ENCODE measurements around the gene KIAA0319L. TPM values are rescaled to one million over a fixed set of nuclear protein-coding genes. Genes with fewer than 3 reads are reported as not detected.

The KIAA0319L gene
- total and polyA plus RNA-seq, 2 donors (not counting 3 experiments of a cell fraction or from before 2014, with no cell fraction given): 31.4 to 43.4 TPM

- H3K79me2 ChIP-seq (ENCODE audit: control insufficient read depth, insufficient read depth, low read length): no peaks in the 10 kb centered on the region
- dilution Hi-C loops (cut with MboI; ENCODE audit: extremely low pct_ligation_motif_present, low sequenced_read_pairs) (no loop called here), intact Hi-C loops (cut with micrococcal nuclease) (loop anchor here (1.0 kb wide), 1 partner anchor 242 kb away; no protein-coding TSS in a partner anchor)
- FAIRE-seq (no peak), DNase-seq (ENCODE audit: low read depth, low spot score) (no peak)
- no TSS peak for BruUV-seq (replicated peaks)
- peaks cover 0 to 17% of the 10 kb centered on the region in 2 experiments for H3K36me3 ChIP-seq (ENCODE audit: control insufficient read depth in 2 of 2, extremely low read depth in 1 of 2, insufficient read depth in 2 of 2, low read length in 2 of 2)
- H3K9ac ChIP-seq (replicated peaks; ENCODE audit: extremely low read depth, insufficient read depth, low read length): no peak overlapping the region
- CTCF ChIA-PET: interaction anchor here (1.7 to 3.2 kb wide), 4 partner anchors 11 to 242 kb away, joined by 5 to 17 read pairs (median 9); no protein-coding TSS in a partner anchor
- POLR2A ChIA-PET: no interaction called here
- H3K4me3 ChIP-seq (replicated peaks in 1 of 3; ENCODE audit: insufficient read depth in 1 of 3, low read depth in 1 of 3, low read length in 3 of 3): no peak overlapping the region
- H3K4me2 ChIP-seq (ENCODE audit: insufficient read depth, low read length): no peak overlapping the region
- no peak overlapping the region for H2AFZ ChIP-seq (ENCODE audit: low read depth, low read length)
- no peaks in the 10 kb centered on the region for H3K9me3 ChIP-seq (replicated peaks; ENCODE audit: control insufficient read depth, insufficient read depth, low read length)
- H3K9me1 ChIP-seq (replicated peaks; ENCODE audit: control insufficient read depth, extremely low read depth, insufficient read depth, low read length): no peaks in the 10 kb centered on the region
- H3K4me1 ChIP-seq (ENCODE audit: control insufficient read depth, extremely low read depth, insufficient read depth, low read length): peaks cover 7% of the 10 kb centered on the region
- TF ChIP-seq CTCF (IDR thresholded peaks at IDR 0.05; ENCODE audit: extremely low read depth in 1 of 2, insufficient read depth in 1 of 2, low read depth in 1 of 2, low read length in 2 of 2): no peak
- TF ChIP-seq POLR2AphosphoS5 (IDR thresholded peaks at IDR 0.05; ENCODE audit: insufficient read depth, low read depth, low read length): no peak
- no peak for TF ChIP-seq EZH2 (IDR thresholded peaks at IDR 0.05; ENCODE audit: borderline replicate concordance, low read depth, low read length, severe bottlenecking)
- no peak for TF ChIP-seq FOS (IDR thresholded peaks at IDR 0.05; ENCODE audit: borderline replicate concordance, insufficient read depth, low read length)
- no peak for TF ChIP-seq MAX (IDR thresholded peaks at IDR 0.05; ENCODE audit: insufficient read depth, insufficient read length)
- no peak overlapping the region for H3K27ac ChIP-seq (ENCODE audit: insufficient read depth, low read depth, low read length)
- peaks cover 2% of the 10 kb centered on the region for H4K20me1 ChIP-seq (replicated peaks; ENCODE audit: control insufficient read depth, extremely low read depth, insufficient read depth, low read length)
- no peaks in the 10 kb centered on the region for H3K27me3 ChIP-seq (ENCODE audit: control insufficient read depth in 2 of 2, insufficient read depth in 2 of 2, low read length in 2 of 2)
Measured at GRCh38 chr1:35443768-35444518, 113.3 kb downstream of the KIAA0319L start.
